ENCODE measurements around the gene PLPPR3.

The PLPPR3 gene, protein sequence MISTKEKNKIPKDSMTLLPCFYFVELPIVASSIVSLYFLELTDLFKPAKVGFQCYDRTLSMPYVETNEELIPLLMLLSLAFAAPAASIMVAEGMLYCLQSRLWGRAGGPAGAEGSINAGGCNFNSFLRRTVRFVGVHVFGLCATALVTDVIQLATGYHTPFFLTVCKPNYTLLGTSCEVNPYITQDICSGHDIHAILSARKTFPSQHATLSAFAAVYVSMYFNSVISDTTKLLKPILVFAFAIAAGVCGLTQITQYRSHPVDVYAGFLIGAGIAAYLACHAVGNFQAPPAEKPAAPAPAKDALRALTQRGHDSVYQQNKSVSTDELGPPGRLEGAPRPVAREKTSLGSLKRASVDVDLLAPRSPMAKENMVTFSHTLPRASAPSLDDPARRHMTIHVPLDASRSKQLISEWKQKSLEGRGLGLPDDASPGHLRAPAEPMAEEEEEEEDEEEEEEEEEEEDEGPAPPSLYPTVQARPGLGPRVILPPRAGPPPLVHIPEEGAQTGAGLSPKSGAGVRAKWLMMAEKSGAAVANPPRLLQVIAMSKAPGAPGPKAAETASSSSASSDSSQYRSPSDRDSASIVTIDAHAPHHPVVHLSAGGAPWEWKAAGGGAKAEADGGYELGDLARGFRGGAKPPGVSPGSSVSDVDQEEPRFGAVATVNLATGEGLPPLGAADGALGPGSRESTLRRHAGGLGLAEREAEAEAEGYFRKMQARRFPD

DNA sequence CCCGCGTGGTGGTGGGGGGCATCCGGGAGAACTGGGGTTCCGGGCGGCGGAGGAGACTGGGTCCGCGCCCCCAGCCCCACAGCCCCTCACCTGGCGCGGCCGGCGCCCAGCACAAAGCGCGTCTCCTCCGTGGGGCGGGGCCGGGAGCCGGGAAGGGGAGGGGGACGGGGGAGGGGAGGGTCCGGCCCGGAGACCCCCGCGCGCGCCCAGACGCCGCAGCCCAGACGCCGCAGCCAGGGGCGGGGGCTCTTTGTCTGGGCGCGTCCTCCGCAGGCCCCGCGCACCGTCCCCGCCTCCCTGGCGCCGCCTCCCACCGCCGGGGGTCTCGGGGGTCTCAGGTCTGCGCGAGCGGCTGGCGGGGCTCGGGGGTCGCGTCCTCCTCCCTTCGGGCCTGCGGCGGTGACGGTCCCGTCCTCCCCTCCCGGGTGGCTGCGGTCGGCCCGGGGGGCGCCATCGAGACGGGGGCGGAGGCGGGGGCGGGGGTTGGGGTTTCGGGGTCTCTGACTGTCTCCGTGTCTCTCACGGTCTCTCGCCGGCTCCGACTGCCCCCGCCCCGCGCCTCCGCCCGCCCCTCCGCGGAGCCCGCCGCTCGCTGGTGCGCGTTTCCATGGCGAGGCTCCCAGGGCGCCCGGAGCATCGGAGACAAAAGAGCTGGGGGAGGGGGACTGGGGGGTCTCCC is at the start of gene PLPPR3:
PLPPR3 (minus strand) TSS at position 131 of the 679 bp plus-strand sequence. CDS start 396 bp downstream, outside the sequence.
- DNase-seq: no peak

DNA sequence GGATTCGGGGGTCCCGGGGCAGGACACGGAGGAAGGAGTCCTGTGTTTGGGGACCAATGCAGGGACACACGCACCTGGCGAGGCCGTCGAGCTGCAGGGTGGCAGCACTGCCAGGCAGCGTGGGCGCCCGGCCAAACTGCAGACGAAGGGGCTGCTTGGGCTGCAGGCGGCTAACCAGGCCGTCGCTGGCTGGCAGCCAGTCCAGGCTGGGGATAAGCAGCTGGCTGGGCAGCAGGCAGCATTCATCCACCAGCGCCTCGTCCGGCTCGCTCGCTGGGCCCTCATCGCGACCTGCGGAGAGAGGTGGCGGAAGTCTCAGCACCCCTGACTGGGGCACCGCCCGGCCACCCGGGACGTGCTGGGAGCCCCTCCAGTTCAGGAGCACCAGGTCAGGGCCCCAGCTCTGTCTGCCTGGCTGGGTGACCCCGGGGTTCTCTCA is 49.2 kb upstream of the PLPPR3 start:
- DNase-seq: no peak

DNA sequence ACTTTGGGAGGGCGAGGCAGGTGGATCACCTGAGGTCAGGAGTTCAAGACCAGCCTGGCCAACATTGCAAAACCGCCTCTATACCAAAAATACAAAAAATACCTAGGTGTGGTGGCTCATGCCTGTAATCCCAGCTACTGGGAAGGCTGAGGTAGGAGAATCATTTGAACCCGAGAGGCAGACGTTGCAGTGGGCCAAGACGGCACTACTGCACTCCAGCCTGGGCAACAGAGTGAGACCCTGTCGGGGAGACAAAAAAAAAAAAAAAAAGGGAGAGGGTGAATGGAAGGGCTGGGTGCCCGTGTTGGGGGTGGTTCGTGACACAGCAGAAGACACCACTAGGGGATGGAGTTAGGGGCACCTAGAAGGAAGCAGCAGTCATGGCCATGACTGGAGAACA is 48.6 kb upstream of the PLPPR3 start:
- DNase-seq: no peak

DNA sequence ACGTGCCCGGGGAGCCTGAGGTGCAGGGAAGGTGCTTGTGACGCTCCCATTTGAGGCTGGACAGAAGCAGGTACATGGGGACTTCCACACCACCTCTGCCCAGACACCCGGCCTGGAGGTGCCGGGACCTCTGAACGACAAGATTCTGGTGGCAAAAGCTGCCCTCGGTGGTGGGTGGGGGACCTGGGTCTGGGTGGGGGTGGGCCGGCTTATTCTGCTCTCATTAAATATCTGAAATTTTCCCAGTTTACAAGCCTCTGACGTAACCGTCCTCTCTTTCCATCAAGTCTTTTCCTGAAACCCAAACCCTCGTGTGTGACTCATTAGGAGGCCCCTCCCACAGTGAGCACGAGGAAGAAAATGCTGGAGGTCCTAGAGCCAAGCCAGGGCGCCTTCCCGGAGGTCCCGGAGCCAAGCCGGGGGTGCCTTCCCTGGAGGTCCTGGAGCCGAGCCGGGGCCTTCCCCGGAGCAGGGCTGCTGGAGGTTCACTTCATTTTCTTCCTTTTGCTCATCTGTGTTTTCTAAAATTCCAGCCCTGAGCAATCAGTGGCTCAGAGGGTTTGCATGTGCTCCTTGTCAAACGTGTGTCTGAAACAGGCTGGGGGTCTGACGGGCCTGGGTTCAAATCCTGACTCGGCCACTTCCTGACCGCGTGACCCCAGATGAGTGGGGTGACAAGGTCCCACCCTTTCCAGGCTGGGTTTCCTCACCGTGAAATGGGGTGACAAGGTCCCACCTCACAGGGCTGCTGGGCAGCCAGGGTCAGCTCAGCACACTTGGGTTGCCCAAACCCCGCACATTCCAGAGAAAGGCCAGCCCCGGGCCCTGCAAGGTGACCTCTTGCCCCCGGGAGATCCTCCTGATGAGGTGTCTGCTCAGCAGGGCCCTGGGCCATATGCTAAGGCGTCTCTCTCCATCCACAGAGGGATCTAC is 47.8 kb upstream of the PLPPR3 start:
- no peak for DNase-seq

DNA sequence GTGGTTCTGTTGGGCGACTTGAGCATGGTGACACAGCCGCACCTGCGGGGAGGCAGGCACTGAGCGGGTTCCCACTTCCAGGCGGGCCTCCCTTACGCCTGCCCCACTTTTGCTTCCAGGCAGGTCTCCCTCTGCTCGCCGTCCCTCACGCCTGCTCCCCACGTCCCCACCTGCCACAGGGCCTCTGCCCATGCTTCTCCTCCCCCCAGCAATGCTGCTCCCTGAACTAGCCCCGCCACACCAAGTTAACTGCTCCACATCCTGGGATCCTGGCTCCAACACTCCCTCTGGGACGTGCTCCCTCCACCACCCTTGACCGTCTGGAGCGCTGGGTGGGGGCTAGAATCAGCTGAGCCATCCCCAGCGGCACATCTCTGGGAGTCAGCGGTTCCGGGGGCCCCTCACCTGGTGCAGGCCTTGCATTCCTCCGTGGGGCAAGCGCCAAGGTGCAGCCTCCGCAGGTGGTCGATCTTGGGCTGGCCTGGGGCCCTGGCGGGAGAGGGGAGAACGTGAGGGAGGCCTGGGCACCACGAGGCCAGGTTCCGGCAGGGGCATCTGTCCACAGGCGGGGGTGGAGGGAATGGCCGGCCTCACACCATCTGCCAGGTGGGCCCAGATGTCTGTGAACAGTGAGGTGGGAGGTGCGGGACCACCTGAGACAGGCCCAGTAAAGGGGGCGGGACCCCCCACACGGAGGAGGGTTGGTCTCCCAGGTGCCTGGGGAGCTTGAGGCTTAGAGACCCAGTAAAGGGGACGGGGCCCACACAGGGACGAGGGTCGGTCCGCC is 46.9 kb upstream of the PLPPR3 start:
- no peak for DNase-seq

DNA sequence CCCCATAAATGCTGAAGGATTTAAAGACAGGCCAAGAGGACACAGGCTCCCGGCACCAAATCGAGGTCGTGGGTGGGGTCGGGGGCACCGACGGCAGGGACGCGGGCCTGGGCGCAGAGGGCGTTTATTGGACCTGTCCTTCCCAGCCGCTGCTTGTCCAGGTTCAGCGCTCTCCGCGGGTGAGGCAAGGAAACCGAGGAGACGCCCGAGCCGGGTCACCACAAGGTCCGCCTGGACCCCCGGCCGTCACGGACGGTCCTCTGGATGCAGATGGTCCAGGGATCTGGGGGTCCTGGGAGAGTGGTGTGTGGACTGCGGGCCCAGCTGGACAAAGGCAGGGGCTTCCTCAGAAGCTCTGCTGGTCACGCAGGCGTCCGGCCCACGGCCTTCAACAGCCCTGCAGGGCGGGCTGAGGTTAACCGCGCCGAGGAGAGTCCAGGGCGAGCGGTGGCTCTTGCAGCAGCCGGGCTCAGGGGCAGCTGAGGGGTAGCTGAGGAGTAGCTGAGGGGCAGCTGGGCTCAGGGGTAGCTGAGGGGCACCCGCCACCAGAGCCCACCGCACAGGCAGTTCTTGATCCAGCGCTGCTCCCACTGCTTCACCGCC is 46.2 kb upstream of the PLPPR3 start:
- no peak for DNase-seq

DNA sequence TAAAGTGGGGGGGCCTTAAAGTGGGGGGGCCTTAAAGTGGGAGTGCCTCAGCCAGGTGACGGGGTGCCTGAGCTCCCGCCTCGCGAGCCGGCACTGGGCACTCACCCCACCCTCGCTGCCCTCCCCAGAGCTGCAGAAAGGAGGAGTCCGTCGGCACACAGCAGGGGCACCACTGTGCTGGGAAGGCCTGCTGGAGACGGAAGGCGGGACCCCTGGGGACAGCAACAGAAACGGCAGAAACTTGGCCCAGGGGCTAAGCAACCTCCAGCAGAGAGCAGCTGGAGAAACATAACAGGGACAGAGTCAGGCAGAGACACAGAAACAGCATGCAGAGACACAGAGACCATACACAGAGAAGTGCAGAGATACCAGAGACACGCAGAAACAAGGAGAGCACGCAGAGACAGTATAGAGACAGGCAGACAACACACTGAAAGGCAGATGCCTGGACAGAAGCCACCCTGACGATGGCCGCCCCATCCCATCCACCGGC is 45.6 kb upstream of the PLPPR3 start:
- DNase-seq: no peak

DNA sequence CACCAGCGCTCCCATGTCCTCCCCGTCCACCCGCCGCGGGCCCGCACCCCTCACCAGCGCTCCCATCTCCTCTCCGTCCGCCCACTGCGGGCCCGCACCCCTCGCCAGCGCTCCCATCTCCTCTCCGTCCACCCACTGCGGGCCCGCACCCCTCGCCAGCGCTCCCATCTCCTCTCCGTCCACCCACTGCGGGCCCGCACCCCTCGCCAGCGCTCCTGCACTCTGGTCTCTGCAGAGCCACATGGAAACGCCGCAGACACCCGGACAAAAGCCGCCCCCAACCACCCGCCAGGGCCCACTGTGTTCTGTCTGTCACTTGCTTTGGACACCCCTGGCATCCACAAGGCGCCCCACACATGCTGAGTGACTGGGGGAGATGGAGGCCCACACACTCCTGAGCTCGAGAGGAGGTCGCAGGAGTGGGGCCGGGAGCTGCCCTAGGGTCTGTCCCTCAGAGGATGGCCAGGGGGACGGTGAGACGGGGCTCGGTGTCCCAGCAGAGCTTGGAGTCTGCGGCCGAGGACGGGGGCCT is 45.1 kb upstream of the PLPPR3 start:
- DNase-seq: no peak

DNA sequence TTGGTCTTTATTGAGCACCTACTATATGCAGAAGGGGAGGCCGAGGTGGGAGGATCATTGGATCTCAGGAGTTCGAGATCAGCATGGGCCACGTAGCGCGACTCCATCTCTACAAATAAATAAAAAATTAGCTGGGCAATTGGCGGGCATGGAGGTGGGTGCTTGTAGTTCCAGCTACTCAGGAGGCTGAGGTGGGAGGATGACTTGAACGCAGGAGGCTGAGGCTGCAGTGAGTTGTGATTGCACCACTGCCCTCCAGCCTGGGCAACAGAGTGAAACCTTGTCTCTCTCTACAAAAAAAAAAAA is 41.5 kb upstream of the PLPPR3 start:
- no peak for DNase-seq

DNA sequence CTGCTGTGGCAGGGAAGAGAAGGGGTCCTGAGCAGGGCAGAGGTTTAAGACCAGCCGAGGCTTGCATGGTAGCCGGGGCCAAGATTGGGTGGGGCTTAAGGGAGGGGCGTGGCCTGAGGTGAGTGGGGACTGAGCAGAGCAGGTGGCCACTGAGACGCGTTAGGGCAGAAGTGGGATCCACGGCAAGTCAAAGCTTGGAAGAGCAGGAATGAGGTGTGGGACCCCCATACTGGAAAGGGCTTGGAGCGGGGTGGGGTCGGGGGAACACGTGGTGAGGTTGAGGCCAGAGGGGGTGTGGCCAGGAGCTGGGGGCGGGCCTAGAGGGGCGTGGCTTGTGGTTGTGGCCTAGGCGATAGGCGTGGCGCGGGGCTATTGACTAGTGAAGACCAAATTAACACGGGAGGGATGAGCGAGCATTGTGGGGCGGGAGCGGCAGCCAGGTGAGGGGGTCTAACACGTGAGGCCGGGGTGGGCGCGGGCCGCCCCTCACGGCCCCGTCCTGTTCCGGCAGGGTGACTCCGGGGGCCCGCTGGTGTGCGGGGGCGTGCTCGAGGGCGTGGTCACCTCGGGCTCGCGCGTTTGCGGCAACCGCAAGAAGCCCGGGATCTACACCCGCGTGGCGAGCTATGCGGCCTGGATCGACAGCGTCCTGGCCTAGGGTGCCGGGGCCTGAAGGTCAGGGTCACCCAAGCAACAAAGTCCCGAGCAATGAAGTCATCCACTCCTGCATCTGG is 41.0 kb upstream of the PLPPR3 start:
- DNase-seq: peak; percentile 94

DNA sequence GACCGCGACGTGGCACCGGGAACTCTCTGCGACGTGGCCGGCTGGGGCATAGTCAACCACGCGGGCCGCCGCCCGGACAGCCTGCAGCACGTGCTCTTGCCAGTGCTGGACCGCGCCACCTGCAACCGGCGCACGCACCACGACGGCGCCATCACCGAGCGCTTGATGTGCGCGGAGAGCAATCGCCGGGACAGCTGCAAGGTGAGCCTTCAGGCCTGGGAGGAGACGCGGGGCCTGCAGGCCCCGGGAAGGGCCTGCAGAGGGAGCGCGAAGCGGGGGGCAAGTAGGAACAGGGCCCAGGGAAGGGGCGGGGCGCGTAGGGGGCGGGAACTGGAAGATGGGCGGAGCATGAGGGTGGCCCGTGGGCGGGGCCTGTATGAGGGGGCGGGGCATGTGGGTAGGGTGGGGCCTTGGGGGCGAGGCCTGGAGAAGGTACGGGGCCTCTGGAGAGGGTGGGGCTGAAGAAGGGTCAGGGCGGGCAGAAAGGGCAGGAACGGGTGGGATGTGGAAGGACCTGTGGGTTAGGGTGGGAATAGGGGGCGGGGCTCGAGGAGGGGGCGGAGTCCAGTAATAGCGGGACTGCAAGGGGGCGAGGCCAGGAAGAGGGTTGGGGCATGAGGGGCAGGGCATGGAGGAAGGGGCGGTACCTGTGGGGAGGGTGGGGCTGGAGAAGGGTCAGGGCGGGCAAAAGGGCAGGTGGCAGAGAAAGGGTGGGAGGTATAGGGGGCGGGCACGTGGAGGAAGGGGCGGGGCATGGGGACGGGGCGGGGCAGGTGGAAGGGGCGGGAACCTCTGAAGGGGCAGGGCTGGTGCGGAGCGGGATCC is 40.2 kb upstream of the PLPPR3 start:
- DNase-seq: peak; percentile 91

DNA sequence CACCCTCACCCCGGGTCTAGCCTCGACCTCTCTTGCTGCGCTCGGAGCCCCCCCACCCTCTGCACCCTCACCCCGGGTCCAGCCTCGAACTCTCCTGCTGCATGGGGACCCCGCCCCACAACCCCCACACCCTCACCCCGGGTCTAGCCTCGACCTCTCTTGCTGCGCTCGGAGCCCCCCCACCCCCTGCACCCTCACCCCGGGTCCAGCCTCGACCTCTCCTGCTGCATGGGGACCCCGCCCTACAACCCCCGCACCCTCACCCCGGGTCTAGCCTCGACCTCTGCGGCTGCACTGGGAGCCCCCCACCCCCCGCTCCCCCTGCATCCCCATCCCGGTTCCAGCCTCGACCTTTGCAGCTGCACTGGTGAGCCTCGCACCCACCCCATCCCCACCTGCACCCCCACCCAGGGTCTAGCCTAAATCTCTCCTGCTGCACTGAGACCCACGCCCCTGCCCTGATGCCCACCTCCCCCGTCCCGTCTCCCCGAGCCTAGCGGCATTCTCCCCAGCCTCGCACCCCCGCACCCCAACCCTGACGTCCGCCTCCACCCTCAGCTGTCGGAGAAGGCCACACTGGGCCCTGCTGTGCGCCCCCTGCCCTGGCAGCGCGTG is 39.5 kb upstream of the PLPPR3 start:
- DNase-seq: no peak

DNA sequence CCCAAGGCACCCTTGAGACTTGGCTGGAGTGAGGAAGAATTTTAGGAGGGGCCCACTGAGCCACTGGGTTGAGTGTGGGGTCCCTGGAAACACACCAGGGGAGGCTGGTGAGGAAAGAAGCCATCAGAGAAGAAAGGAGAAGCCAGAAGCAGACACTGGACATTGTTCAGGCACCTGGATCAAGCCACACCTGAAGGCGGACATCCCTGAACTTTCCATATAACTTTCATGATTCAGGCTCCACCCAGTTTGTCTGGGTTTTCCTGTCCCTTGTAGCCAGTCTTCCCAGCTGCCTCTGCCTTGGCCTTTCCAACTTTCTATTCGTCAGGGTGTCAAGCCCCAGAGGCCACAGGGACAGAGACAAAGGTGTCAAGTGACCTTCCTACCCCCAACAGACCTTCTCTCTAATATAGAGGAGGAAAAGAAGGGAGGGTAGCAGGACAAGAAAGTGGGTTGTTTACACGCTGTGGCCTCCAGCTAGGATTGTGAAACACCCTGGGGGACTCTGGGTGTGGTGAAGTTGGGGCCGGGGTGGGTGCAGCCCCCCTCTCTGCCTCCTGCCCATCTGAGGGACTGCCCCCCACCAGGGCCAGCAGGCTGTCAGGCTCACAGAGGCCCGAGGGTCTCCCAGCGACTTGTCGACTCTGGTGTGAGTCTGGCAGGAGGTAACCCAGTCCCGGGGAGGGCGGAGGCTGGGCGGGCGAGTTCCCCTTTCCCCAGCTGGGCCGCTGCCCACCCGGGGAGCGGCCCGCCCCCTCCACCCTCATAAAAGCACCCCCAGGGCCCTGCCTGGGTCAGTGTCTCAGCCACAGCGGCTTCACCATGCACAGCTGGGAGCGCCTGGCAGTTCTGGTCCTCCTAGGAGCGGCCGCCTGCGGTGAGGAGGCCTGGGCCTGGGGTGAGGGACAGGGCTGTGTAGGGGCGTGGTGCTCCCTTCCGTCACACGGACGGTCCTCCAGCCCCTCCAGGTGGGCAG is 37.4 kb upstream of the PLPPR3 start, which contains the start of gene CFD:
CFD (plus strand) TSS at position 797 of the 976 bp plus-strand sequence; CDS start at position 823, 26 bp downstream.
- peak; percentile 50 for DNase-seq

DNA sequence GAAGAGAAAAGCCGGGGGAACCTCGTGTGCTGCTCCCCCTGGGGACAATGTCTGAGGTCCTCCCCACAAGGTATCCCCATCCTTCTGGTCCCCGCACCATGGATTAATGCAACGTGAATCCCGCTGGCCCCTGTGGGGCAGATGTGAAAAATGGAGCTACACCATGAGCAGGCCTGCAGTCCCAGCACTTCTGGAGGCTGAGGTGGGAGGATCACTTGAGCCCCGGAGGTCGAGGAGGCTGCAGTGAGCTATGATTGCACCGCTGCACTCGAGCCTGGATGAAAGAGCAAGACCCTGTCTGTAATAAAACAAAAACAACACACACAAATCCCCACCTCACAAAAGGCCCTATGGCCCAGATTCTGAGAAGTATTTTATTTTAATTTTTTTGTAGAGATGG is 36.5 kb upstream of the PLPPR3 start:
- DNase-seq: no peak

DNA sequence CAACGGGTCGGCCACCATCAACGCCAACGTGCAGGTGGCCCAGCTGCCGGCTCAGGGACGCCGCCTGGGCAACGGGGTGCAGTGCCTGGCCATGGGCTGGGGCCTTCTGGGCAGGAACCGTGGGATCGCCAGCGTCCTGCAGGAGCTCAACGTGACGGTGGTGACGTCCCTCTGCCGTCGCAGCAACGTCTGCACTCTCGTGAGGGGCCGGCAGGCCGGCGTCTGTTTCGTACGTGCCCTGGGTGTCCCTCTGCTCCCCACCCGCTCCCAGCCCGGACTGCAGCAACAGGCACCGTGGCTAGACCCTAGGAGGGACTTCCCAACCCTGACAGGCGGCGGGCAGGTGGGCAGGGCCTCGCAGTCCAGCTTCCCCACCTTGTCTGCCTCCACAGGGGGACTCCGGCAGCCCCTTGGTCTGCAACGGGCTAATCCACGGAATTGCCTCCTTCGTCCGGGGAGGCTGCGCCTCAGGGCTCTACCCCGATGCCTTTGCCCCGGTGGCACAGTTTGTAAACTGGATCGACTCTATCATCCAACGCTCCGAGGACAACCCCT is 33.9 kb upstream of the PLPPR3 start:
- DNase-seq: no peak

DNA sequence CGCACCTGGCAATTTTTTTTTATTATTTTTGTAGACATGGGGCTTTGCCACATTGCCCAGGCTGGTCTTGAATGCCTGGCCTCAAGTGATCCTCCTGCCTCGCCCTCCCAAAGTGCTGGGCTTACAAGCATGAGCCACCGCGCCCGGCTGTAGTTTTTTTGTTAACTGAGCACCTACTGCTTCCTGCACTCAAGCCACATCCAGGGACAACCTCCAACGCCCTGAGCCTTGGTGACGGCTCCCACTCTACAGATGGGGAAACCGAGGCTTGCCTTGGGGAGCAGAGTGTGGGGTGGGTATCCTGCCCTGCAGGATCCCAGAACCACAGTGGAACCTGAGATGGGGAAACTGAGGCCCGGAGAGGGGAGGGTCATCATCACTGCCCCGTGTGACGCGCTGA is 33.4 kb upstream of the PLPPR3 start:
- DNase-seq: no peak

DNA sequence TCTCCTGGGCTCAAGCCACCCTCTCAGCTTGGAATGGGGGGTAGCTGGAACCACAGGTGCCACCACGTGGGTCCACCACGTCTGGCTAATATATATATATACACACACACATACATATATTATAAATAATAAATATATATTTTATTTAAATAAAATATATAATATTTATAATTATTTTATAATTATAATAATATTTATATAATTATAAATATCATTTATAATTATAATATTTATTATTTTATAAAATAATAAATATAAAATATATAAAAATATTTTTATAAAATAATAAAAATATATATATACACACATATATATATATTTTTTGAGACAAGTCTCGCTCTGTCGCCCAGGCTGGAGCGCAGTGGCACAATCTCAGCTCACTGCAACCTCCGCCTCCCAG is 32.8 kb upstream of the PLPPR3 start:
- no peak for DNase-seq

All from hematopoietic multipotent progenitor cell treated with erythropoietin and hydrocortisone succinate and interleukin-3 and kit ligand, for 6 days (in vitro differentiated cells).